Mesodermal cell (in vitro differentiated cells): ENCODE measurements around the gene FBXW7. TPM values are rescaled to one million over a fixed set of nuclear protein-coding genes. Genes with fewer than 3 reads are reported as not detected.

ENCODE experiments used
- H3K27ac ChIP-seq: 2 replicates; pipeline ENCODE4 v1.7.0; 2013; ENCODE audit warnings: mild to moderate bottlenecking, low read depth, low read length, moderate library complexity; ENCODE audit not compliant: severe bottlenecking
- H3K36me3 ChIP-seq: 2 replicates; pipeline ENCODE4 v1.7.1; 2013; ENCODE audit warnings: mild to moderate bottlenecking, low read length, moderate library complexity; ENCODE audit not compliant: control insufficient read depth, insufficient read depth
- H3K4me1 ChIP-seq: one replicate; pipeline ENCODE4 v1.7.1; 2013; ENCODE audit warnings: mild to moderate bottlenecking, low read length; ENCODE audit not compliant: insufficient read depth, control insufficient read depth, poor library complexity, severe bottlenecking
- H3K4me3 ChIP-seq: 2 replicates; pipeline ENCODE4 v1.7.0; 2013; ENCODE audit warnings: low read length, control low read depth, mild to moderate bottlenecking; ENCODE audit not compliant: insufficient read depth, poor library complexity, severe bottlenecking; ENCODE audit errors: extremely low read depth
- H3K9me3 ChIP-seq: 2 replicates; pipeline ENCODE4 v1.7.1; 2013; ENCODE audit warnings: mild to moderate bottlenecking, low read length, moderate library complexity; ENCODE audit not compliant: control insufficient read depth
- WGBS, 2 experiments: methylation state at CpG; one replicate each; pipeline ENCODE4 v1.1.5; 2013; ENCODE audit warnings: missing lambda C conversion rate in 2 of 2; ENCODE audit not compliant: insufficient coverage in 2 of 2; 5-methylcytosine and 5-hydroxymethylcytosine counted together
- polyA plus RNA-seq, 2 experiments: library from polyadenylated mRNA; stranded (reverse); fragments of 50-300 nt; gene quantifications; one replicate each; pipeline ENCODE4 v1.2.3, GENCODE V29; 2013

The FBXW7 gene
- polyA plus RNA-seq (2013, experiment 1 of 2): 17.7 TPM
- polyA plus RNA-seq (2013, experiment 2 of 2): 20.5 TPM

- H3K4me1 ChIP-seq: peaks cover 9% of the 10 kb centered on the region
- H3K9me3 ChIP-seq: peaks cover 6% of the 10 kb centered on the region
- peak within 1 kb of the TSS; percentile 97 for H3K4me3 ChIP-seq
- 0 to 1% methylated on average over 30 to 44 of the region's 63 CpGs for WGBS, 2 experiments
- peaks cover 22% of the 10 kb centered on the region for H3K36me3 ChIP-seq
- H3K27ac ChIP-seq: peak within 1 kb of the TSS; percentile 95
Measured at GRCh38 chr4:152535903-152536544, at the start of gene FBXW7. FBXW7 (minus strand) TSS chr4:152536092; CDS start chr4:152411803, 124,289 bp downstream.

- Histone ChIP-seq H3K9me3 (peaks cover 7% of the 10 kb centered on the region), H3K4me3 (no peak overlapping the region), H3K27ac (no peak overlapping the region), H3K36me3 (no peaks in the 10 kb centered on the region), H3K4me1 (peaks cover 2% of the 10 kb centered on the region)
- WGBS, 2 experiments: 87 to 88% methylated on average over 3 of the region's 7 CpGs
Measured at GRCh38 chr4:152585023-152585441, 49.1 kb upstream of the FBXW7 start.

GRCh38 chr4:152581536-152582160 lies 45.8 kb upstream of the FBXW7 start:
- Histone ChIP-seq H3K27ac (no peak overlapping the region), H3K9me3 (peaks cover 3% of the 10 kb centered on the region), H3K4me1 (peaks cover 4% of the 10 kb centered on the region), H3K4me3 (no peak overlapping the region), H3K36me3 (no peaks in the 10 kb centered on the region)
- WGBS, 2 experiments: 60 to 64% methylated on average over 1 of the region's 3 CpGs

- no peak overlapping the region for H3K4me3 ChIP-seq
- 100% methylated on average over 1 of the region's 6 CpGs; no CpG with 5 or more reads in 1 of the 2 experiments for whole genome bisulfite sequencing, 2 experiments
- H3K9me3 ChIP-seq: no peaks in the 10 kb centered on the region
- H3K4me1 ChIP-seq: peaks cover 4% of the 10 kb centered on the region
- no peaks in the 10 kb centered on the region for H3K36me3 ChIP-seq
- no peak overlapping the region for H3K27ac ChIP-seq
Measured at GRCh38 chr4:152579916-152580315, 44.0 kb upstream of the FBXW7 start.

- peaks cover 4% of the 10 kb centered on the region for H3K4me1 ChIP-seq
- no peaks in the 10 kb centered on the region for H3K9me3 ChIP-seq
- H3K27ac ChIP-seq: no peak overlapping the region
- H3K4me3 ChIP-seq: no peak overlapping the region
- no peaks in the 10 kb centered on the region for H3K36me3 ChIP-seq
- 86 to 91% methylated on average over 7 to 10 of the region's 11 CpGs for WGBS, 2 experiments
Measured at GRCh38 chr4:152579107-152579764, 43.3 kb upstream of the FBXW7 start.

GRCh38 chr4:152578670-152579069 lies 42.8 kb upstream of the FBXW7 start:
- Histone ChIP-seq H3K27ac (no peak overlapping the region), H3K36me3 (no peaks in the 10 kb centered on the region), H3K4me3 (no peak overlapping the region), H3K4me1 (peaks cover 4% of the 10 kb centered on the region), H3K9me3 (no peaks in the 10 kb centered on the region)
- no CpG with 5 or more reads among the region's 1 CpG for WGBS, 2 experiments

GRCh38 chr4:152577708-152578396 lies 42.0 kb upstream of the FBXW7 start:
- no peak overlapping the region for H3K27ac ChIP-seq
- no peak overlapping the region for H3K4me3 ChIP-seq
- H3K36me3 ChIP-seq: no peaks in the 10 kb centered on the region
- H3K4me1 ChIP-seq: peaks cover 4% of the 10 kb centered on the region
- no peaks in the 10 kb centered on the region for H3K9me3 ChIP-seq
- WGBS, 2 experiments: 82 to 85% methylated on average over 4 of the region's 6 CpGs

GRCh38 chr4:152575533-152575932 lies 39.6 kb upstream of the FBXW7 start:
- WGBS, 2 experiments: 100% methylated on average over 1 of the region's 1 CpG; no CpG with 5 or more reads in 1 of the 2 experiments
- no peaks in the 10 kb centered on the region for H3K9me3 ChIP-seq
- H3K27ac ChIP-seq: no peak overlapping the region
- no peaks in the 10 kb centered on the region for H3K36me3 ChIP-seq
- no peak overlapping the region for H3K4me3 ChIP-seq
- peaks cover 4% of the 10 kb centered on the region for H3K4me1 ChIP-seq

GRCh38 chr4:152573861-152574260 lies 38.0 kb upstream of the FBXW7 start:
- H3K4me1 ChIP-seq: peaks cover 4% of the 10 kb centered on the region
- WGBS, 2 experiments: 86 to 100% methylated on average over 1 of the region's 2 CpGs
- no peak overlapping the region for H3K27ac ChIP-seq
- no peaks in the 10 kb centered on the region for H3K9me3 ChIP-seq
- H3K4me3 ChIP-seq: no peak overlapping the region
- no peaks in the 10 kb centered on the region for H3K36me3 ChIP-seq

GRCh38 chr4:152572417-152573086 lies 36.7 kb upstream of the FBXW7 start:
- Histone ChIP-seq H3K9me3 (no peaks in the 10 kb centered on the region), H3K36me3 (no peaks in the 10 kb centered on the region), H3K27ac (no peak overlapping the region), H3K4me1 (no peaks in the 10 kb centered on the region), H3K4me3 (no peak overlapping the region)
- WGBS, 2 experiments: 83 to 100% methylated on average over 1 of the region's 9 CpGs
